Tibial nerve (tissue), 4 donors: ENCODE data around the gene NPLOC4.

Source experiments
- CTCF ChIP-seq, 5 experiments: fragments of 200-600 bp in 3 of 5; fragments of 450-650 bp in 2 of 5; sonication (generic) in 3 of 5; IDR thresholded peaks; one replicate each; pipeline ENCODE4 v1.5.1; 2016 to 2019; ENCODE audit warnings: antibody characterized with exemption in 5 of 5, mild to moderate bottlenecking in 3 of 5, moderate library complexity in 2 of 5
- EP300 ChIP-seq, 2 donors: sonication (generic); formaldehyde crosslinking; IDR thresholded peaks; one replicate each; pipeline ENCODE4 v1.6.1; 2017; ENCODE audit warnings: antibody characterized with exemption in 2 of 2, mild to moderate bottlenecking in 1 of 2
- POLR2A ChIP-seq, 2 donors: fragments of 450-650 bp; IDR thresholded peaks; one replicate each; pipeline ENCODE4 v1.6.1; 2017; ENCODE audit warnings: antibody characterized with exemption in 2 of 2, mild to moderate bottlenecking in 2 of 2, moderate library complexity in 2 of 2

GRCh38 chr17:81635973-81636504, 873 bp downstream of the NPLOC4 start:
- TF ChIP-seq CTCF (IDR thresholded peaks at IDR 0.05): no peak
- no peak for TF ChIP-seq EP300 (IDR thresholded peaks at IDR 0.05)
- no peak for TF ChIP-seq POLR2A (IDR thresholded peaks at IDR 0.05)
